K562 (cell line): ENCODE measurements around the gene DLGAP1. TPM values are rescaled to one million over a fixed set of nuclear protein-coding genes. Genes with fewer than 3 reads are reported as not detected.

Experiments used
- BCL6 ChIP-seq: fragments of 250-450 bp; sonication (Bioruptor Pico); IDR thresholded peaks from 2 replicates; pipeline ENCODE4 v1.4.0; 2020
- CBX1 ChIP-seq: sonication (generic); IDR thresholded peaks from 2 replicates; pipeline ENCODE4 v1.6.1; 2016; ENCODE audit warnings: antibody characterized with exemption, low read depth, mild to moderate bottlenecking
- E2F1 ChIP-seq: sonication (generic); formaldehyde crosslinking; IDR thresholded peaks from 2 replicates; pipeline ENCODE4 v1.8.1; 2023; ENCODE audit warnings: mild to moderate bottlenecking, missing genetic modification reagents, moderate library complexity
- FOXA3 ChIP-seq, 2 experiments: fragments of 450-650 bp in 1 of 2; sonication (generic) in 1 of 2; formaldehyde crosslinking; IDR thresholded peaks in 1 of 2; conservative IDR thresholded peaks in 1 of 2; 2 replicates each; pipeline versions ENCODE4 v1.4.0 to v1.8.0; 2020 to 2022; ENCODE audit warnings: mild to moderate bottlenecking in 2 of 2, missing genetic modification reagents in 1 of 2
- GTF2F1 ChIP-seq: IDR thresholded peaks from 2 replicates; pipeline ENCODE4 v1.6.1; 2011; ENCODE audit warnings: low read depth, low read length, improper control_type of control experiment
- HSF4 ChIP-seq: fragments of 250-450 bp; sonication (Bioruptor Pico); IDR thresholded peaks from 2 replicates; pipeline ENCODE4 v2.1.2; 2022; ENCODE audit warnings: mild to moderate bottlenecking, moderate library complexity, borderline replicate concordance
- LEF1 ChIP-seq: fragments of 450-650 bp; IDR thresholded peaks from 2 replicates; pipeline ENCODE4 v1.6.1; 2016; ENCODE audit warnings: mild to moderate bottlenecking
- MCM3 ChIP-seq: fragments of 450-650 bp; IDR thresholded peaks from 2 replicates; pipeline ENCODE4 v1.6.1; 2016
- NCOR1 ChIP-seq: fragments of 450-650 bp; IDR thresholded peaks from 2 replicates; pipeline ENCODE4 v1.6.1; 2016; ENCODE audit warnings: mild to moderate bottlenecking, moderate library complexity
- PTTG1 ChIP-seq: fragments of 450-650 bp; IDR thresholded peaks from 2 replicates; pipeline ENCODE4 v1.6.1; 2016; ENCODE audit warnings: low read depth, mild to moderate bottlenecking, missing genetic modification characterization, missing compliant biosample characterization
- SMAD2 ChIP-seq: fragments of 150-350 bp; IDR thresholded peaks from 2 replicates; pipeline ENCODE4 v1.6.1; 2014; ENCODE audit warnings: low read depth, mild to moderate bottlenecking, low read length
- SOX6 ChIP-seq: fragments of 450-650 bp; IDR thresholded peaks from 2 replicates; pipeline ENCODE4 v1.6.1; 2014; ENCODE audit warnings: mild to moderate bottlenecking
- TAL1 ChIP-seq: fragments of 450-650 bp; IDR thresholded peaks from 2 replicates; pipeline ENCODE4 v1.6.1; 2016; ENCODE audit warnings: mild to moderate bottlenecking
- TRIM24 ChIP-seq, 2 experiments: fragments of 450-650 bp; IDR thresholded peaks; 2 replicates each; pipeline ENCODE4 v1.6.1; 2016
- ZBTB1 ChIP-seq: sonication (generic); formaldehyde crosslinking; IDR thresholded peaks from 2 replicates; pipeline ENCODE4 v1.8.1; 2023; ENCODE audit warnings: missing genetic modification reagents, low read depth, mild to moderate bottlenecking, borderline replicate concordance
- ZNF165 ChIP-seq: fragments of 250-450 bp; sonication (Bioruptor Pico); IDR thresholded peaks from 2 replicates; pipeline ENCODE4 v1.4.0; 2020; ENCODE audit warnings: borderline replicate concordance
- ZNF224 ChIP-seq: sonication (generic); formaldehyde crosslinking; IDR thresholded peaks from 2 replicates; pipeline ENCODE4 v1.8.0; 2022; ENCODE audit warnings: mild to moderate bottlenecking, missing genetic modification reagents
- ZNF280A ChIP-seq: fragments of 450-650 bp; IDR thresholded peaks from 2 replicates; pipeline ENCODE4 v1.6.1; 2018; ENCODE audit warnings: mild to moderate bottlenecking, low read depth; ENCODE audit not compliant: partially characterized antibody
- ZNF282 ChIP-seq: sonication (generic); formaldehyde crosslinking; IDR thresholded peaks from 2 replicates; pipeline ENCODE4 v1.8.1; 2023; ENCODE audit warnings: missing genetic modification reagents
- ZNF639 ChIP-seq, 2 experiments: fragments of 200-800 bp in 1 of 2; sonication (Bioruptor generic) in 1 of 2; sonication (generic) in 1 of 2; formaldehyde crosslinking in 1 of 2; IDR thresholded peaks in 1 of 2; conservative IDR thresholded peaks in 1 of 2; 2 replicates each; pipeline versions ENCODE4 v1.5.0 to v1.6.1; 2016 to 2020; ENCODE audit warnings: missing compliant biosample characterization in 1 of 2, missing genetic modification characterization in 1 of 2, missing genetic modification reagents in 1 of 2
- ZNF668 ChIP-seq: fragments of 250-450 bp; sonication (Bioruptor Pico); IDR thresholded peaks from 2 replicates; pipeline ENCODE4 v1.8.0; 2022; ENCODE audit warnings: mild to moderate bottlenecking, inconsistent platforms
- ZNF778 ChIP-seq: fragments of 450-650 bp; formaldehyde crosslinking; IDR thresholded peaks from 2 replicates; pipeline ENCODE4 v1.4.0; 2020; ENCODE audit warnings: mild to moderate bottlenecking, moderate library complexity
- polyA plus RNA-seq, 8 experiments: library from polyadenylated mRNA; depleted of rRNA in 4 of 8; stranded (reverse) in 5 of 8; unstranded in 3 of 8; fragments of >200 nt; fragmentation: Nextera tagmentation in 2 of 8; fragmentation: Illumina TruSeq in 1 of 8; extraction: Ambion mirVana in 2 of 8; extraction: Trizol in 1 of 8; gene quantifications; 2 replicates each; pipeline versions ENCODE4 v1.2.1 to v1.2.3, GENCODE V29; 2011 to 2014; ENCODE audit warnings: inconsistent platforms in 1 of 8, missing spikeins in 1 of 8
- total RNA-seq, 7 experiments: library from RNA; depleted of rRNA in 6 of 7; stranded (reverse); fragments of >200 nt in 6 of 7; fragmentation: Illumina TruSeq in 2 of 7; extraction: Trizol in 2 of 7; gene quantifications; 2 replicates each; pipeline versions ENCODE4 v1.2.1 to v1.2.3, GENCODE V29; 2011 to 2021; ENCODE audit warnings: low replicate concordance in 1 of 7
- TF ChIP-seq, protein P1 (sequence below): fragments of 250-450 bp; sonication (Bioruptor Pico); IDR thresholded peaks from 2 replicates; pipeline ENCODE4 v1.4.0; 2020

DLGAP1 gene
- total and polyA plus RNA-seq, 9 of the 15 experiments (the other 6 are each of a cell fraction or from before 2014, with no cell fraction given) = 0.04 to 0.22 (median 0.08) TPM

GRCh38 chr18:3771121-3771971, 683.8 kb downstream of the DLGAP1 start (continued):
- TF ChIP-seq, protein P1, sequence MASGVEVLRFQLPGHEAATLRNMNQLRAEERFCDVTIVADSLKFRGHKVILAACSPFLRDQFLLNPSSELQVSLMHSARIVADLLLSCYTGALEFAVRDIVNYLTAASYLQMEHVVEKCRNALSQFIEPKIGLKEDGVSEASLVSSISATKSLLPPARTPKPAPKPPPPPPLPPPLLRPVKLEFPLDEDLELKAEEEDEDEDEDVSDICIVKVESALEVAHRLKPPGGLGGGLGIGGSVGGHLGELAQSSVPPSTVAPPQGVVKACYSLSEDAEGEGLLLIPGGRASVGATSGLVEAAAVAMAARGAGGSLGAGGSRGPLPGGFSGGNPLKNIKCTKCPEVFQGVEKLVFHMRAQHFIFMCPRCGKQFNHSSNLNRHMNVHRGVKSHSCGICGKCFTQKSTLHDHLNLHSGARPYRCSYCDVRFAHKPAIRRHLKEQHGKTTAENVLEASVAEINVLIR = no peak
- TF ChIP-seq SOX6 = no peak
- TF ChIP-seq BCL6 = no peak
- TF ChIP-seq ZNF668 (CRISPR knock-in tag) = 0 out of 2 replicates have a peak, but pooled peaks have one; percentile 30
- TF ChIP-seq FOXA3 (CRISPR knock-in tag; conservative IDR thresholded peaks at IDR 0.05 in 1 of 2, IDR thresholded peaks at IDR 0.05 in 1 of 2) = no peak
- TF ChIP-seq ZBTB1 = no peak
- TF ChIP-seq NCOR1 = no peak
- TF ChIP-seq GTF2F1 = no peak
- TF ChIP-seq HSF4 = no peak
- no peak for TF ChIP-seq ZNF165 (CRISPR knock-in tag)
- no peak for TF ChIP-seq E2F1 (CRISPR knock-in tag)
- TF ChIP-seq LEF1 = no peak
- TF ChIP-seq PTTG1 (tag) = no peak
- TF ChIP-seq ZNF639 (CRISPR knock-in tag; conservative IDR thresholded peaks at IDR 0.05 in 1 of 2, IDR thresholded peaks at IDR 0.05 in 1 of 2) = no peak
- TF ChIP-seq ZNF224 (CRISPR knock-in tag) = no peak
- TF ChIP-seq SMAD2 = no peak
- TF ChIP-seq ZNF282 (CRISPR knock-in tag) = no peak
- TF ChIP-seq TAL1 = no peak
- TF ChIP-seq CBX1 = no peak
- TF ChIP-seq ZNF778 (CRISPR knock-in tag) = no peak
- no peak for TF ChIP-seq ZNF280A
- no peak for TF ChIP-seq TRIM24 (IDR thresholded peaks at IDR 0.05)
- TF ChIP-seq MCM3 = no peak
